ENCODE data around the gene PLXDC1. TPM values are rescaled to one million over a fixed set of nuclear protein-coding genes. Genes with fewer than 3 reads are reported as not detected.
A peak's percentile ranks its signal among the peaks of the same experiment; 100 is the strongest.

The PLXDC1 gene
- total RNA-seq, 4 donors from 2014 or later: 3.3 to 45.1 (median 21.5) TPM

GRCh38 chr17:39098588-39098987, 52.8 kb downstream of the PLXDC1 start:
- no peaks in the 10 kb centered on the region for H3K9me3 ChIP-seq
- H3K27me3 ChIP-seq: no peaks in the 10 kb centered on the region
- H3K4me1 ChIP-seq: peaks cover 0 to 15% of the 10 kb centered on the region in 2 donors
- no peak overlapping the region for H3K4me3 ChIP-seq
- no peak for DNase-seq
- intact Hi-C loops (cut with DNase I; ENCODE audit: low total_unique reads): no loop called here
- H3K27ac ChIP-seq: peak overlapping the region; percentile 60 to 75
- no peak for TF ChIP-seq POLR2A (IDR thresholded peaks at IDR 0.05)
- no peak for TF ChIP-seq CTCF (IDR thresholded peaks at IDR 0.05)
- no peaks in the 10 kb centered on the region for H3K36me3 ChIP-seq

GRCh38 chr17:39097537-39097936, 53.9 kb downstream of the PLXDC1 start:
- TF ChIP-seq POLR2A (IDR thresholded peaks at IDR 0.05): no peak
- no peak for TF ChIP-seq CTCF (IDR thresholded peaks at IDR 0.05)
- H3K9me3 ChIP-seq: no peaks in the 10 kb centered on the region
- intact Hi-C loops (cut with DNase I; ENCODE audit: low total_unique reads): no loop called here
- H3K27ac ChIP-seq: peak overlapping the region; percentile 57 to 75
- no peaks in the 10 kb centered on the region for H3K27me3 ChIP-seq
- H3K4me3 ChIP-seq: no peak overlapping the region
- H3K4me1 ChIP-seq: peaks cover 0 to 15% of the 10 kb centered on the region in 2 donors
- DNase-seq: no peak
- no peaks in the 10 kb centered on the region for H3K36me3 ChIP-seq

- no peak for DNase-seq
- H3K36me3 ChIP-seq: no peaks in the 10 kb centered on the region
- no peak for TF ChIP-seq POLR2A (IDR thresholded peaks at IDR 0.05)
- no peak for TF ChIP-seq CTCF (IDR thresholded peaks at IDR 0.05)
- H3K9me3 ChIP-seq: no peaks in the 10 kb centered on the region
- intact Hi-C loops (cut with DNase I; ENCODE audit: low total_unique reads): no loop called here
- no peak overlapping the region for H3K4me3 ChIP-seq
- peak overlapping the region; percentile 57 to 75 for H3K27ac ChIP-seq
- no peaks in the 10 kb centered on the region for H3K27me3 ChIP-seq
- H3K4me1 ChIP-seq: peaks cover 0 to 15% of the 10 kb centered on the region in 2 donors
Measured at GRCh38 chr17:39097150-39097519, 54.3 kb downstream of the PLXDC1 start.

DNA sequence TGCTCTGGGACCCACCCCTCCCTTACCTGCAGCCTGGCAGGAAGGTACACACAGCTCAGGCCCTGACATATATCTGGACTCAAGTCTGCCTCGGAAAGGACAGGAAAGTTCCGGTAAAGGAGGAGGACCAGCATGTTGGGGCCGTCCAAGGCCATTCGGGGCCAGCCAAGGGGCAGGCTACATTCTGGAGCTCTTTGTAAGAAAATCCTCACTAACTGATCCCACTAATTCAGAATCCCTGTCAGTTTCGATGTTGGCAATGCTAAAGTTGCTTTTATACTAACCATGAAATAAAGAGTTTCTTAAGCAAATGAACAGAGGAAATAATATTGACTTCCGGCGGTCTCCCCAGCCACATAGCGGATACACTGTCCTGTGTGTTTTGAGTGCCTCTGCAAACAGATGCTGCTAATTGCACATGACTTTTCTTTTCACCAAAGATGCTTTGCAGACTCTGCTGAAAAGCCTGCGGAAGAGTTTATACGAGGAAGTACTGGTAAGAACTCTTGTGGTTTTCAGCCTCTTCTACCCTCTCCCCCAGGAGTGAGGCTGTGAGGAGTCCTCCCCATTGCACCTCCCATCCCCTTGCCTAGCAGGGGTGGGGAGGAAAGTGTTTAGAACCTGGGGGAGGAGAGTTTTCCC, 54.8 kb downstream of the PLXDC1 start:
- H3K27ac ChIP-seq: peak overlapping the region; percentile 57 to 75
- peaks cover 0 to 15% of the 10 kb centered on the region in 2 donors for H3K4me1 ChIP-seq
- no peaks in the 10 kb centered on the region for H3K9me3 ChIP-seq
- no peak overlapping the region for H3K4me3 ChIP-seq
- H3K27me3 ChIP-seq: no peaks in the 10 kb centered on the region
- H3K36me3 ChIP-seq: no peaks in the 10 kb centered on the region
- TF ChIP-seq CTCF (IDR thresholded peaks at IDR 0.05): no peak
- no peak for TF ChIP-seq POLR2A (IDR thresholded peaks at IDR 0.05)
- DNase-seq: peak in 1 of 2 donors; percentile 54
- intact Hi-C loops (cut with DNase I; ENCODE audit: low total_unique reads): no loop called here

DNA sequence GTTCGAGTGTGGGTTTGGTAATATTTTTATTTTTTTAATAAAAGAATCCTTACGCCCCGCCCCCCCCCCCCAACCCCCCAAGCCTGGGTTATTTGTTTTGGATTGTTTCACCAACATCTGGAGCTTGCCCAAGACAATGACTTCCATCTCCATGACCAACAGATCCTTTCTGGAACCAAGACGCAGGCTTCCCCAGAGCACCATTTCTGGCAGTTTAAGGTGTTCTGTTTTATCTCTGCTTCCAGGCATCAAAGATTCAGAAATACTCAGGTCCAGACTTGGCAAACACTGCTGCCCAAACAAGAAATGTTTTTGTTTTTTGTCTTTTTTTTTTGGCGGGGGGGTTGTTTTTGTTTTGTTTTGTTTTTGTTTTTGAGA, 56.1 kb downstream of the PLXDC1 start:
- intact Hi-C loops (cut with DNase I; ENCODE audit: low total_unique reads): no loop called here
- Histone ChIP-seq H3K27ac (peak overlapping the region; percentile 57 to 75), H3K36me3 (no peaks in the 10 kb centered on the region), H3K4me3 (no peak overlapping the region), H3K4me1 (peaks cover 0 to 15% of the 10 kb centered on the region in 2 donors), H3K27me3 (no peaks in the 10 kb centered on the region), H3K9me3 (no peaks in the 10 kb centered on the region)
- no peak for TF ChIP-seq CTCF (IDR thresholded peaks at IDR 0.05)
- TF ChIP-seq POLR2A (IDR thresholded peaks at IDR 0.05): no peak
- peak in 1 of 2 donors; percentile 52 for DNase-seq

Measured in uterus (tissue), 4 donors.